HepG2 (cell line): ENCODE data around the gene NCOR2. TPM values are rescaled to one million over a fixed set of nuclear protein-coding genes. Genes with fewer than 3 reads are reported as not detected.

Experiments
- ATAD3A ChIP-seq: sonication (generic); formaldehyde crosslinking; IDR thresholded peaks from 2 replicates; pipeline ENCODE4 v1.4.0; 2020; ENCODE audit warnings: missing genetic modification reagents
- BRF2 ChIP-seq: sonication (generic); formaldehyde crosslinking; IDR thresholded peaks from 2 replicates; pipeline ENCODE4 v1.8.1; 2022; ENCODE audit warnings: mild to moderate bottlenecking, missing genetic modification reagents
- FOXA3 ChIP-seq: IDR thresholded peaks from 2 replicates; pipeline ENCODE4 v1.6.1; 2016; ENCODE audit warnings: missing genetic modification reagents, missing compliant biosample characterization
- HOXA9 ChIP-seq: sonication (generic); formaldehyde crosslinking; IDR thresholded peaks from 2 replicates; pipeline ENCODE4 v1.8.1; 2022; ENCODE audit warnings: missing genetic modification reagents, mild to moderate bottlenecking, moderate library complexity, borderline replicate concordance
- IRF2 ChIP-seq: IDR thresholded peaks from 2 replicates; pipeline ENCODE4 v1.6.1; 2018; ENCODE audit warnings: missing genetic modification reagents, missing compliant biosample characterization
- KAT7 ChIP-seq: IDR thresholded peaks from 2 replicates; pipeline ENCODE4 v1.6.1; 2018; ENCODE audit warnings: borderline replicate concordance, missing compliant biosample characterization
- NFAT5 ChIP-seq: sonication (generic); formaldehyde crosslinking; IDR thresholded peaks from 2 replicates; pipeline ENCODE4 v1.4.0; 2020; ENCODE audit warnings: missing genetic modification reagents
- NR3C1 ChIP-seq: sonication (generic); formaldehyde crosslinking; IDR thresholded peaks from 2 replicates; pipeline ENCODE4 v1.4.0; 2020; ENCODE audit warnings: missing genetic modification reagents
- SYNCRIP ChIP-seq: fragments of 200-400 bp; formaldehyde crosslinking; IDR thresholded peaks from 2 replicates; pipeline ENCODE4 v1.6.1; 2018; ENCODE audit warnings: mild to moderate bottlenecking, low read depth, low read length; ENCODE audit not compliant: insufficient read depth
- ZBTB26 ChIP-seq: IDR thresholded peaks from 2 replicates; pipeline ENCODE4 v1.6.1; 2016; ENCODE audit warnings: missing compliant biosample characterization, missing genetic modification reagents, borderline replicate concordance
- ZBTB4 ChIP-seq: sonication (generic); formaldehyde crosslinking; IDR thresholded peaks from 2 replicates; pipeline ENCODE4 v1.4.0; 2020; ENCODE audit warnings: missing genetic modification reagents, mild to moderate bottlenecking, borderline replicate concordance
- ZFP1 ChIP-seq: IDR thresholded peaks from 2 replicates; pipeline ENCODE4 v1.6.1; 2016
- ZNF234 ChIP-seq: sonication (generic); formaldehyde crosslinking; conservative IDR thresholded peaks from 2 replicates; pipeline ENCODE4 v1.5.1; 2020; ENCODE audit warnings: mild to moderate bottlenecking, missing genetic modification reagents
- ZNF331 ChIP-seq: sonication (generic); formaldehyde crosslinking; IDR thresholded peaks from 2 replicates; pipeline ENCODE4 v1.4.0; 2020; ENCODE audit warnings: missing genetic modification reagents
- ZNF558 ChIP-seq: sonication (generic); formaldehyde crosslinking; IDR thresholded peaks from 2 replicates; pipeline ENCODE4 v1.9.0; 2022; ENCODE audit warnings: mild to moderate bottlenecking, missing genetic modification reagents, borderline replicate concordance
- ZNF639 ChIP-seq: conservative IDR thresholded peaks from 2 replicates; pipeline ENCODE4 v1.6.1; 2018; ENCODE audit warnings: missing genetic modification reagents
- polyA plus RNA-seq, 8 experiments: library from polyadenylated mRNA; depleted of rRNA in 3 of 8; stranded (reverse) in 7 of 8; unstranded in 1 of 8; fragments of >200 nt; fragmentation: Illumina TruSeq in 4 of 8; extraction: Trizol in 4 of 8; gene quantifications; 2 replicates each; pipeline versions ENCODE4 v1.2.1 to v1.2.3, GENCODE V29; 2011 to 2016; ENCODE audit warnings: low read depth in 4 of 8, missing spikeins in 1 of 8, mixed read lengths in 1 of 8; ENCODE audit not compliant: insufficient read depth in 1 of 8
- total RNA-seq, 5 experiments: library from RNA; depleted of rRNA; stranded (reverse); fragments of >200 nt; fragmentation: Illumina TruSeq; extraction: Trizol; gene quantifications; 2 replicates each; pipeline ENCODE4 v1.2.3, GENCODE V29; 2016; ENCODE audit warnings: low read depth in 1 of 5

Gene NCOR2
- total and polyA plus RNA-seq, 2 of the 13 experiments (the other 11 are each of a cell fraction or from before 2014, with no cell fraction given) = 4.5 to 5.7 TPM

GRCh38 chr12:124566161-124566996 is 1.0 kb downstream of the NCOR2 start (continued):
- TF ChIP-seq NFAT5 (0 out of 2 replicates have a peak, but pooled peaks have one; percentile 24), ZNF558 (CRISPR knock-in tag) (no peak), BRF2 (0 out of 2 replicates have a peak, but pooled peaks have one; percentile 49), HOXA9 (CRISPR knock-in tag) (no peak), ZBTB4 (CRISPR knock-in tag) (no peak), ZNF331 (CRISPR knock-in tag) (0 out of 2 replicates have a peak, but pooled peaks have one; percentile 15), ATAD3A (CRISPR knock-in tag) (no peak), ZBTB26 (no peak), SYNCRIP (no peak), KAT7 (CRISPR knock-in tag) (0 out of 2 replicates have a peak, but pooled peaks have one; percentile 20), ZNF234 (no peak), ZFP1 (CRISPR knock-in tag) (0 out of 2 replicates have a peak, but pooled peaks have one; percentile 15), FOXA3 (CRISPR knock-in tag) (peak; percentile 12; the same call in 1 of the 2 replicates), NR3C1 (CRISPR knock-in tag) (no peak), ZNF639 (CRISPR knock-in tag) (no peak), IRF2 (CRISPR knock-in tag) (peak; percentile 21; the same call in 1 of the 2 replicates)
